ENCODE data around the gene MYO5B. TPM values are rescaled to one million over a fixed set of nuclear protein-coding genes. Genes with fewer than 3 reads are reported as not detected.
"Not testable (repeated sequence)": the region's sequence is repeated elsewhere in the genome, so short reads cannot be mapped to it uniquely, and the experiment has no call there.

Gene MYO5B
- total and polyA plus RNA-seq, 4 donors, result 5.4 to 23.4 (median 11.4) TPM

- no peaks in the 10 kb centered on the region for H3K9me3 ChIP-seq (ENCODE audit: control insufficient read depth in 4 of 4, low read length in 3 of 4)
- no peak for DNase-seq (ENCODE audit: low spot score)
- H3K4me3 ChIP-seq (ENCODE audit: low read depth in 1 of 3, low read length in 3 of 3), result no peak overlapping the region
- H3K36me3 ChIP-seq (ENCODE audit: control insufficient read depth in 4 of 4, insufficient read depth in 3 of 4, low read depth in 1 of 4, low read length in 3 of 4), result no peaks in the 10 kb centered on the region
- H3K9ac ChIP-seq (ENCODE audit: low read depth in 1 of 2, low read length in 2 of 2), result no peak overlapping the region
- no peak for TF ChIP-seq REST (IDR thresholded peaks at IDR 0.05)
- no peak for TF ChIP-seq ZBTB33 (IDR thresholded peaks at IDR 0.05)
- TF ChIP-seq GABPA (IDR thresholded peaks at IDR 0.05 in 1 of 2, conservative IDR thresholded peaks at IDR 0.05 in 1 of 2), result no peak
- no peak for TF ChIP-seq YY1 (IDR thresholded peaks at IDR 0.05)
- TF ChIP-seq JUND (IDR thresholded peaks at IDR 0.05), result no peak
- WGBS, result 77% methylated on average over 3 of the region's 3 CpGs
- no peaks in the 10 kb centered on the region for H3K4me1 ChIP-seq (ENCODE audit: control insufficient read depth in 4 of 4, insufficient read depth in 4 of 4, low read length in 3 of 4)
- H3K27me3 ChIP-seq (ENCODE audit: control insufficient read depth in 4 of 4, insufficient read depth in 4 of 4, low read length in 3 of 4), result no peaks in the 10 kb centered on the region
- no peak overlapping the region for H3K27ac ChIP-seq (ENCODE audit: low read depth in 1 of 2, low read length in 2 of 2)
Observed at GRCh38 chr18:50096766-50097435, 98.0 kb downstream of the MYO5B start.

GRCh38 chr18:50094786-50095185 lies 100.2 kb downstream of the MYO5B start:
- not testable (repeated sequence) for H3K36me3 ChIP-seq (ENCODE audit: control insufficient read depth in 4 of 4, insufficient read depth in 3 of 4, low read depth in 1 of 4, low read length in 3 of 4)

GRCh38 chr18:50094221-50094773 lies 100.7 kb downstream of the MYO5B start:
- Histone ChIP-seq H3K27me3 (ENCODE audit: control insufficient read depth in 4 of 4, insufficient read depth in 4 of 4, low read length in 3 of 4) (no peaks in the 10 kb centered on the region), H3K9me3 (ENCODE audit: control insufficient read depth in 4 of 4, low read length in 3 of 4) (no peaks in the 10 kb centered on the region), H3K4me1 (ENCODE audit: control insufficient read depth in 4 of 4, insufficient read depth in 4 of 4, low read length in 3 of 4) (no peaks in the 10 kb centered on the region), H3K36me3 (ENCODE audit: control insufficient read depth in 4 of 4, insufficient read depth in 3 of 4, low read depth in 1 of 4, low read length in 3 of 4) (no peaks in the 10 kb centered on the region), H3K9ac (ENCODE audit: low read depth in 1 of 2, low read length in 2 of 2) (no peak overlapping the region), H3K27ac (ENCODE audit: low read depth in 1 of 2, low read length in 2 of 2) (no peak overlapping the region), H3K4me3 (ENCODE audit: low read depth in 1 of 3, low read length in 3 of 3) (no peak overlapping the region)
- WGBS, result 93% methylated on average over 2 of the region's 2 CpGs
- no peak for DNase-seq (ENCODE audit: low spot score)
- TF ChIP-seq ATF3 (IDR thresholded peaks at IDR 0.05), result no peak
- TF ChIP-seq REST (IDR thresholded peaks at IDR 0.05), result no peak

More at GRCh38 chr18:50094786-50095185, 100.2 kb downstream of the MYO5B start:
- not testable (repeated sequence) for H3K27ac ChIP-seq (ENCODE audit: low read depth in 1 of 2, low read length in 2 of 2); H3K9ac ChIP-seq (ENCODE audit: low read depth in 1 of 2, low read length in 2 of 2); H3K4me3 ChIP-seq (ENCODE audit: low read depth in 1 of 3, low read length in 3 of 3); H3K27me3 ChIP-seq (ENCODE audit: control insufficient read depth in 4 of 4, insufficient read depth in 4 of 4, low read length in 3 of 4); H3K9me3 ChIP-seq (ENCODE audit: control insufficient read depth in 4 of 4, low read length in 3 of 4); DNase-seq (ENCODE audit: low spot score); H3K4me1 ChIP-seq (ENCODE audit: control insufficient read depth in 4 of 4, insufficient read depth in 4 of 4, low read length in 3 of 4)
- 91% methylated on average over 5 of the region's 5 CpGs for WGBS

All from liver (tissue), 9 donors.